PFSK-1 (cell line): ENCODE data around the gene ZDHHC4.

Source experiments
- FOXP2 ChIP-seq: optimal IDR thresholded peaks from 2 replicates; pipeline ENCODE3; 2011; ENCODE audit warnings: borderline replicate concordance, control low read depth, inconsistent platforms; ENCODE audit not compliant: insufficient read depth; ENCODE audit errors: extremely low read length, extremely low read depth
- POLR2AphosphoS5 ChIP-seq: IDR thresholded peaks from 2 replicates; pipeline ENCODE4 v1.6.1; 2012; ENCODE audit warnings: low read depth, mild to moderate bottlenecking, control low read depth, low read length, moderate library complexity
- REST ChIP-seq, 2 experiments: IDR thresholded peaks; 2 replicates each; pipeline versions ENCODE4 v1.6.1 to v1.8.0; 2011 to 2012; ENCODE audit warnings: low read depth in 2 of 2, low read length in 2 of 2, control low read depth in 1 of 2, inconsistent platforms in 1 of 2, mild to moderate bottlenecking in 1 of 2, moderate library complexity in 1 of 2; ENCODE audit not compliant: insufficient read depth in 1 of 2
- SIN3A ChIP-seq: IDR thresholded peaks from 2 replicates; pipeline ENCODE4 v1.6.1; 2012; ENCODE audit warnings: mild to moderate bottlenecking, low read length, moderate library complexity, borderline replicate concordance; ENCODE audit not compliant: insufficient read depth
- TAF1 ChIP-seq: IDR thresholded peaks from 2 replicates; pipeline ENCODE4 v1.6.1; 2012; ENCODE audit warnings: low read length, control low read depth, borderline replicate concordance; ENCODE audit not compliant: insufficient read depth

ZDHHC4 gene

DNA sequence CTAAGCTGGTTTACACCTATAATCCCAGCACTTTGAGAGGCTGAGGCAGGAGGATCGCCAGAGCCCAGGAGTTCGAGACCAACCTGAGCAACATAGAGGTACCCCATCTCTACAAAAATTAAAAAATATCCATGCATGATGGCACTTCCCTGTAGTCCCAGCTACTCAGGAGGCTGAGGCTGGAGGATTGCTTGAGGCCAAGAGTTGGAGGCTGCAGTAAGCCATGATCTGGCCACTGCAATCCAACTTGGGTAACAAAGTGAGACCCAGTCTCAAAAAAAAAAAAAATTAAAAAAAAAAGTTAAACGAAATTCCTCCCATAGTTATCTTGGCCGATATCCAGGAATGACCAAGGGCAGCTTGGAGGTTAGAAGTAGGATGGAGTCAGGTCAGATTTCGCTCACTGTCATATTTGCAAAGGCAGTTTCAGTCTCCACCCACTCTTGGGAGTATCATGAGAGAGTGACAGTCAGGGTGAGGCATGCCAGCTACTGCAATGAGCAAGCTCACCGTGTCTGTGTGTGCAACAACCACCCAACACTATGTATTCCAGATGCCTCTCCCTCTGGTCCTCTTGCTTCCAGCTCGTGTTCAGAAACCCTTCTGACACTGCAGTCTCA, 6.0 kb upstream of the ZDHHC4 start:
- TF ChIP-seq FOXP2 (no peak), SIN3A (no peak), REST (IDR thresholded peaks at IDR 0.05; ENCODE audit: insufficient read depth in 1 of 2, low read depth in 2 of 2, low read length in 2 of 2) (no peak), POLR2AphosphoS5 (no peak)

GRCh38 chr7:6575281-6576023, 1.8 kb upstream of the ZDHHC4 start:
- TF ChIP-seq TAF1 (no peak), REST (IDR thresholded peaks at IDR 0.05; ENCODE audit: insufficient read depth in 1 of 2, low read depth in 2 of 2, low read length in 2 of 2) (no peak), POLR2AphosphoS5 (no peak), SIN3A (no peak), FOXP2 (no peak)

DNA sequence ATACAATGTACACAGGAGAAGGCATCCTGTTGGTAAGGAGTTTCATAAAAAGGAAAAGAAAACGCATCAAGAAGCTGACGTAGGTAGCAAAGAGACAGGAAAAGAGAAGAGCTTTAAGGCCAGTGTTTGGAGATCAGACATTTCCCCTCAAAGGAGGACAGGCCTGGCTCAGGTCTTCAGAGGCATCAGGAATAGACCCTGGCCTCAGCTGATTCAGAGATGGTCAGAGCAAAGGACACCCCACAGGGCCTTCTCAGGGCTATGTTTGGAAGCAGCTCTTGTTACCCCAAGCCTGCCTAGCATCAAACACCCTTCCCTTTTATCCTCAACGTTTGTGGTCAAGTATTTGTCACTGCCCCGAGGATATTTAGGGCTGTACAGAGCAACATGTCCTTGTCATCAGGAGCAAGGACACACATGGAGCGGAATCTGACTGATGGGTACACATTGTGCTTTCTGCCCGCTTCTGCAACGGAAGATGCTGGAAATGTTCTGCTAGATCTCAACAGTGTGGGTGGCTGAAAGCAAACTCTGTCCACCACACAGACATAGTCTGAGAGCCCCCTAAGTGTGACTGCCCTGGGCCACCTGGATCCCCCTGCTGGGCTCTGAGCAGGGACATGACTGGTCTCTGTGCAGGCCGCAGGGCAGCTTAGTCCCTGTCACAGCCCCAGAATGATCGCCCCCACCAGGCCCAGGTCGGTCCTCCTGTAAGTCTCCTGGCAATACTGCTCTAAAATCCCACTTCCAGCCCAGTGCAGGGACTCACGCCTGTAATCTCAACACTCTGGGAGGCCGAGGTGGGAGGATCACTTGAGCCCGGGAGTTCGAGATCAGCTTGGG, 1.0 kb upstream of the ZDHHC4 start:
- TF ChIP-seq SIN3A: no peak
- no peak for TF ChIP-seq REST (IDR thresholded peaks at IDR 0.05; ENCODE audit: insufficient read depth in 1 of 2, low read depth in 2 of 2, low read length in 2 of 2)
- TF ChIP-seq TAF1: no peak
- TF ChIP-seq FOXP2: no peak
- no peak for TF ChIP-seq POLR2AphosphoS5

- no peak for TF ChIP-seq POLR2AphosphoS5
- no peak for TF ChIP-seq FOXP2
- no peak for TF ChIP-seq TAF1
- no peak for TF ChIP-seq SIN3A
Observed at GRCh38 chr7:6578114-6579084, 1.1 kb downstream of the ZDHHC4 start.

- TF ChIP-seq TAF1 (no peak), REST (IDR thresholded peaks at IDR 0.05; ENCODE audit: insufficient read depth in 1 of 2, low read depth in 2 of 2, low read length in 2 of 2) (no peak), FOXP2 (no peak), POLR2AphosphoS5 (no peak), SIN3A (no peak)
Observed at GRCh38 chr7:6579446-6579845, 2.2 kb downstream of the ZDHHC4 start.
